HEK293T (cell line): ENCODE data around the gene ANKRD44.

Experiments
- CTCF ChIA-PET: fragments of 350-600 bp; formaldehyde crosslinking; extraction: SDS; loops from one replicate; lab custom pipeline; 2021; ENCODE audit warnings: antibody characterized with exemption, inconsistent platforms; lab: Yijun Ruan, JAX
- POLR2A ChIA-PET: fragments of 350-600 bp; formaldehyde crosslinking; extraction: SDS; loops from one replicate; lab custom pipeline; 2020; ENCODE audit warnings: antibody characterized with exemption, inconsistent platforms; lab: Yijun Ruan, JAX
- DNase-seq: peaks from one replicate; pipeline ENCODE4 v3.0.0; 2012; ENCODE audit warnings: mixed read lengths; ENCODE audit errors: extremely low spot score
- ARNT ChIP-seq: fragments of 450-650 bp; IDR thresholded peaks from 2 replicates; pipeline ENCODE4 v1.6.1; 2017; ENCODE audit warnings: mild to moderate bottlenecking
- BHLHE40 ChIP-seq: fragments of 450-650 bp; IDR thresholded peaks from 2 replicates; pipeline ENCODE4 v1.6.1; 2016; ENCODE audit warnings: mild to moderate bottlenecking, moderate library complexity, borderline replicate concordance
- CTBP1 ChIP-seq: fragments of 450-650 bp; IDR thresholded peaks from 2 replicates; pipeline ENCODE4 v1.6.1; 2016; ENCODE audit warnings: borderline replicate concordance
- ELF4 ChIP-seq: fragments of 450-650 bp; IDR thresholded peaks from 2 replicates; pipeline ENCODE4 v1.6.1; 2017; ENCODE audit warnings: antibody characterized with exemption
- FOXA1 ChIP-seq: fragments of 450-650 bp; IDR thresholded peaks from 2 replicates; pipeline ENCODE4 v1.6.1; 2016; ENCODE audit warnings: mild to moderate bottlenecking
- FOXK2 ChIP-seq: fragments of 450-650 bp; IDR thresholded peaks from 2 replicates; pipeline ENCODE4 v1.6.1; 2016; ENCODE audit warnings: mild to moderate bottlenecking
- FOXM1 ChIP-seq: fragments of 450-650 bp; IDR thresholded peaks from 2 replicates; pipeline ENCODE4 v1.6.1; 2017; ENCODE audit warnings: mild to moderate bottlenecking, borderline replicate concordance
- HDGF ChIP-seq: fragments of 450-650 bp; IDR thresholded peaks from 2 replicates; pipeline ENCODE4 v1.6.1; 2017; ENCODE audit warnings: antibody characterized with exemption, borderline replicate concordance
- L3MBTL2 ChIP-seq: fragments of 450-650 bp; conservative IDR thresholded peaks from 2 replicates; pipeline ENCODE4 v1.6.1; 2016; ENCODE audit warnings: mild to moderate bottlenecking
- LEF1 ChIP-seq: fragments of 450-650 bp; IDR thresholded peaks from 2 replicates; pipeline ENCODE4 v1.6.1; 2017; ENCODE audit warnings: mild to moderate bottlenecking, borderline replicate concordance
- NFRKB ChIP-seq: fragments of 450-650 bp; IDR thresholded peaks from 2 replicates; pipeline ENCODE4 v1.6.1; 2016; ENCODE audit warnings: mild to moderate bottlenecking, moderate library complexity
- SP1 ChIP-seq: fragments of 450-650 bp; IDR thresholded peaks from 2 replicates; pipeline ENCODE4 v1.6.1; 2017
- SUZ12 ChIP-seq: fragments of 450-650 bp; IDR thresholded peaks from 2 replicates; pipeline ENCODE4 v1.6.1; 2016; ENCODE audit warnings: mild to moderate bottlenecking
- TARDBP ChIP-seq: fragments of 450-650 bp; IDR thresholded peaks from 2 replicates; pipeline ENCODE4 v1.6.1; 2016
- ZNF384 ChIP-seq: fragments of 450-650 bp; IDR thresholded peaks from 2 replicates; pipeline ENCODE4 v1.6.1; 2016
- TF ChIP-seq, protein P1 (sequence below): fragments of 450-650 bp; IDR thresholded peaks from 2 replicates; pipeline ENCODE4 v1.6.1; 2016

The ANKRD44 gene

DNA sequence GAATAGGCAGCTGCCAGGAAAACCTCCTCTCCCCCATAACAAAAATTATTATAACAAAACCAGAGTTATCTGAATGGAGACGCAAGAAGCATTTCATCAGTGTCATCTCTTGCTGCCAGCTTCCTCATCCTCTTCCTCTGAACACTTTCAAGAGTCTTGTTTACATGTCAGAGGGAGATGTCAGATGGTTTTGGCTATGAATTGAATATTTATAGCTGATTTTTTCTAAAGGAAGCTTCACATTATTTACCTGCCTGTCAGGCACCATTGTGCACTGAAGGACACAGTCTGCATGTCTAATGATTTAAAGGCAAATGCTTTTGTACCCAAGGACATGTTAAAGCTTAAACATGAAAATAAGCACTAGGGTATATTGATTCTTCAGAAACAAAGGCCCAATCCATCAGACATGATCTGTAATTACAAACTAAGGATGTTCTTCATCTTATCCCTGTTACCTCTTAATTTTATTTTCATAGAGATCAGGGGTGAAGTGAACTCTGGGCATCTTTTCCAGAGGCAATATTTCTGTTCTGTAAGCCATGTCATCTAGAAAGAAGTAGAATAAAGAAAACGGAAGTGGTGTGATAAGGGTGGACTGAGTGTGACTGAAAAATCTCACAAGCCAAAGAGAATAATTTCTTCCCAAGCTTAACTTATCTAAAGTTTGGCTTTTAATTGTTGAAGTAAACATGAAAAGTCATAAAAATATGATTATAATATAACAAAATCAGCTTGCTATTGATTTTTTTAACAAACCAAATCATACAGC lies 168.7 kb downstream of the ANKRD44 start:
- CTCF ChIA-PET, result interaction anchor here (1.0 to 1.5 kb wide), 2 partner anchors 27 to 28 kb away, joined by 3 to 5 read pairs; no protein-coding TSS in a partner anchor
- TF ChIP-seq FOXM1 (no peak), ARNT (no peak), ZNF384 (no peak), TARDBP (no peak), ELF4 (no peak), FOXA1 (no peak), HDGF (no peak), FOXK2 (no peak), L3MBTL2 (no peak), BHLHE40 (no peak)
- TF ChIP-seq, protein P1, sequence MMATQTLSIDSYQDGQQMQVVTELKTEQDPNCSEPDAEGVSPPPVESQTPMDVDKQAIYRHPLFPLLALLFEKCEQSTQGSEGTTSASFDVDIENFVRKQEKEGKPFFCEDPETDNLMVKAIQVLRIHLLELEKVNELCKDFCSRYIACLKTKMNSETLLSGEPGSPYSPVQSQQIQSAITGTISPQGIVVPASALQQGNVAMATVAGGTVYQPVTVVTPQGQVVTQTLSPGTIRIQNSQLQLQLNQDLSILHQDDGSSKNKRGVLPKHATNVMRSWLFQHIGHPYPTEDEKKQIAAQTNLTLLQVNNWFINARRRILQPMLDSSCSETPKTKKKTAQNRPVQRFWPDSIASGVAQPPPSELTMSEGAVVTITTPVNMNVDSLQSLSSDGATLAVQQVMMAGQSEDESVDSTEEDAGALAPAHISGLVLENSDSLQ, result no peak
- DNase-seq, result no peak
- POLR2A ChIA-PET, result no interaction called here

DNA sequence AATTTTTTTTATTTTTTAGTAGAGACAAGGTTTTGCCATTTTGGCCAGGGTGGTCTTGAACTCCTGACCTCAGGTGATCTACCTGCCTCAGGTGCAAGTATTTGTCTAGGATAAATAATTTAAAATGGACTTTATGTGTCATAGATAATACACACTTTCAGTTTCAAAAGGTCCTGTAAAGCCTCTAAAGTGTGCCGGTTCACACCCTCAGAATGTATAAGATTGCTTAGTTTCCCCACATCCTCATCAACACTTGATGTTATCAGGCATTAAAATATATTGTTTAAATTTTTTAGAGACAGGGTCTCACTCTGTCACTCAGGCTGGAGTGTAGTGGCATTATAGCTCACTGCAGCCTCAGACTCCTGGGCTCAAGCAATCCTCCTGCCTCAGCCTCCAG lies 170.5 kb downstream of the ANKRD44 start:
- POLR2A ChIA-PET, result no interaction called here

DNA sequence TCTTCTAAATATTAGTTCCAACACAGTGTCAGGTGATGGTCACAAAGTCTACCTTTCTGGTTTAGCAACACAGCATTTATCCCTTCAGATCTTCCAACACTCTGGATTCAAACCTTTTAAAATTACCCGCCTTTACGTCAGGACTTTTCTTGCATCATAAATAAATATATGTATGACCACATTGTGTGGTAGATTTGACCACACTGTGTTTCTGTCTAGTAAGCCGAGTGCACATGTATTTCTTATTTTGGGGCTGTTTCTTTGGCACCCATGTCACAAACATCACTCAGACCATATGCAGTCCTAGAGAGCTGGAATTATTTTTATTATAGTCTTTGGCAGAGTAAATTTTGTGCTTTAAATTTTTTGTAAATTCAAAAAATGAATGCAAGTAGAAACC lies 172.1 kb downstream of the ANKRD44 start:
- POLR2A ChIA-PET, result no interaction called here
- TF ChIP-seq NFRKB, result no peak
- no peak for TF ChIP-seq SUZ12
- TF ChIP-seq ZNF384, result no peak
- no peak for TF ChIP-seq FOXM1
- no peak for TF ChIP-seq LEF1
- no peak for TF ChIP-seq L3MBTL2
- no peak for TF ChIP-seq ELF4
- no peak for TF ChIP-seq FOXK2
- TF ChIP-seq FOXA1, result no peak
- no peak for TF ChIP-seq TARDBP
- no peak for TF ChIP-seq ARNT
- TF ChIP-seq CTBP1, result no peak
- TF ChIP-seq HDGF, result no peak
- TF ChIP-seq, protein P1, result no peak
- TF ChIP-seq SP1, result no peak
- TF ChIP-seq BHLHE40, result no peak
- CTCF ChIA-PET, result no interaction called here
- no peak for DNase-seq

More for the DNA sequence above, 170.5 kb downstream of the ANKRD44 start:
- TF ChIP-seq NFRKB (no peak), SUZ12 (no peak), FOXA1 (no peak), TARDBP (no peak), LEF1 (no peak), ZNF384 (no peak), L3MBTL2 (no peak), ELF4 (no peak), ARNT (no peak), FOXM1 (no peak), SP1 (no peak), HDGF (no peak), BHLHE40 (no peak), CTBP1 (no peak), FOXK2 (no peak)
- TF ChIP-seq, protein P1, result no peak
- CTCF ChIA-PET, result no interaction called here
- DNase-seq, result no peak

DNA sequence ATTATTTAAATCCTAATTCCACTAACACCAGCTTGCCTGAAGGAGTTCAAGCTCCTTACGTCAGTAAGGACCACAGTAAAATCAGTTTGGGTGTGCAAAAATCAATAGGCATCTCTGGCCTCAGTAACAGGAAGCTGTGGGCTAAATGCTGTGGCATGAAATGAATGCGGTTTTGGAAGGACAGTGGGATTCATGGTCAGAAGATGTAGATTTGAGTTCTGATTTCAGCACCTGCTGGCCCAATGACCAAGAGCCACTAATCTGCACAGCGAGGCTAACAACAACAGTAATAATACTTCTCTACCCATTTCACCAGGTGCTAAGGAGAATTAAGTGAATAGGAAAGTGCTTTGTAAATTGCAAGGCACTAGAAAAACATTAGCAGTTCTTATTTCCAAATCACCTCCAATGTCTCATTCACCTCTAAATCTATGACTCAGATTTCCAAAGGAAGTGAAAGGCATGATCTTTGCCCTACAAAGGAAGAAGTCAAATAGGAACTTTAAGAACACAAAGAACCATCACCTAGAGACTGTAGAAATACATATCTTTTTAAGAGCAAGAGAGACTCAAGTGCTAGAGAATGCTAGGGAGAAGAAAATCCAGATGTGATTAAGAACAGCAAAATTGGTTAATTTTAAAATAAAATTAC lies 172.6 kb downstream of the ANKRD44 start:
- no peak for TF ChIP-seq L3MBTL2
- TF ChIP-seq SP1, result no peak
- TF ChIP-seq ELF4, result no peak
- TF ChIP-seq SUZ12, result no peak
- no peak for TF ChIP-seq ZNF384
- TF ChIP-seq NFRKB, result no peak
- TF ChIP-seq FOXM1, result no peak
- TF ChIP-seq TARDBP, result no peak
- CTCF ChIA-PET, result no interaction called here
- POLR2A ChIA-PET, result no interaction called here
- no peak for DNase-seq

DNA sequence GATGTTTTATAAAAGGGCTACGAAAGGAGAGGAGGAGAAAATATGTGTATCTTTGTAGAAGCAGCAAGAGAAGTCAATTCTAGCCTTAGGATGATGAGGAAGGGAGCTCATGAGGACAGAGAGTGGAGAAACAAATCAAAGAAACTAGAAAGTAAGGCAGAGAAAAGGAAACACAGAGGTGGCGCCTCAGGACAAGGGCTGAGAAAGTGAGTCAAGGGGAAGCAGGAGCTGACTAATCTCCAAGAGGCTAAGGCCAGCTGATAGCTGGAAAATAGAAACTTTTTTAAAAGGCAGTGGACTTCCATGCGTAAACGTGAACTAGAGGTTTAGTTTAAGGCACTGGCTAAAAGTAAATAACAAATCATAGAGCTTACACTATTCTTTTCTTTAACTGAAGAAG lies 173.3 kb downstream of the ANKRD44 start:
- ChIA-PET POLR2A (no interaction called here), CTCF (no interaction called here)
- DNase-seq, result no peak
- no peak for TF ChIP-seq CTBP1
- no peak for TF ChIP-seq FOXK2
- no peak for TF ChIP-seq ELF4
- no peak for TF ChIP-seq HDGF
- TF ChIP-seq ARNT, result no peak
- no peak for TF ChIP-seq TARDBP
- no peak for TF ChIP-seq LEF1
- no peak for TF ChIP-seq SP1
- no peak for TF ChIP-seq NFRKB
- TF ChIP-seq BHLHE40, result no peak
- TF ChIP-seq SUZ12, result no peak
- TF ChIP-seq, protein P1, result no peak
- no peak for TF ChIP-seq ZNF384
- TF ChIP-seq FOXM1, result no peak
- no peak for TF ChIP-seq L3MBTL2
- no peak for TF ChIP-seq FOXA1
